ENCODE measurements around the gene EML1. TPM values are rescaled to one million over a fixed set of nuclear protein-coding genes. Genes with fewer than 3 reads are reported as not detected.

Gene EML1
- total RNA-seq, 1 experiment from 2014 or later: 11.1 TPM

Small RNA genes within 50 kb of the gene (small RNA-seq; reads per million reads assigned to genes)
- 0 to 0.10 reads per million in 2 experiments for gene RNU1-47P

Other genes with a start within 250 kb of the EML1 start
- gene CCDC85C, start 189.2 kb upstream of the EML1 start, total RNA-seq (2014; rRNA removed; shearing (Covaris generic)): 10.8 and 11.2 TPM in 2 replicates
- 0.03 and 0.16 TPM in 2 replicates for gene HHIPL1, start 148.3 kb upstream of the EML1 start, total RNA-seq (2014; rRNA removed; shearing (Covaris generic))
- not detected in 2 replicates for gene CYP46A1, start 109.1 kb upstream of the EML1 start, total RNA-seq (2014; rRNA removed; shearing (Covaris generic))

Measured in SK-MEL-5 (cell line).